Fibroblast of pulmonary artery (primary cell): ENCODE measurements around the gene TECTA.

Experiments
- DNase-seq: peaks from one replicate; pipeline ENCODE4 v3.0.0-alpha.2; 2010; ENCODE audit warnings: low read depth
- H3K4me3 ChIP-seq: replicated peaks from 2 replicates; pipeline ENCODE4 v1.5.1; 2011; ENCODE audit warnings: low read depth, mild to moderate bottlenecking, control low read depth, low read length, moderate library complexity
- TF ChIP-seq, protein P1 (sequence below): IDR thresholded peaks from 2 replicates; pipeline ENCODE4 v1.5.1; 2011; ENCODE audit warnings: mild to moderate bottlenecking, control low read depth, low read length, inconsistent platforms; ENCODE audit errors: missing control alignments

The TECTA gene

GRCh38 chr11:121138259-121138658, 37.2 kb downstream of the TECTA start:
- TF ChIP-seq, protein P1, sequence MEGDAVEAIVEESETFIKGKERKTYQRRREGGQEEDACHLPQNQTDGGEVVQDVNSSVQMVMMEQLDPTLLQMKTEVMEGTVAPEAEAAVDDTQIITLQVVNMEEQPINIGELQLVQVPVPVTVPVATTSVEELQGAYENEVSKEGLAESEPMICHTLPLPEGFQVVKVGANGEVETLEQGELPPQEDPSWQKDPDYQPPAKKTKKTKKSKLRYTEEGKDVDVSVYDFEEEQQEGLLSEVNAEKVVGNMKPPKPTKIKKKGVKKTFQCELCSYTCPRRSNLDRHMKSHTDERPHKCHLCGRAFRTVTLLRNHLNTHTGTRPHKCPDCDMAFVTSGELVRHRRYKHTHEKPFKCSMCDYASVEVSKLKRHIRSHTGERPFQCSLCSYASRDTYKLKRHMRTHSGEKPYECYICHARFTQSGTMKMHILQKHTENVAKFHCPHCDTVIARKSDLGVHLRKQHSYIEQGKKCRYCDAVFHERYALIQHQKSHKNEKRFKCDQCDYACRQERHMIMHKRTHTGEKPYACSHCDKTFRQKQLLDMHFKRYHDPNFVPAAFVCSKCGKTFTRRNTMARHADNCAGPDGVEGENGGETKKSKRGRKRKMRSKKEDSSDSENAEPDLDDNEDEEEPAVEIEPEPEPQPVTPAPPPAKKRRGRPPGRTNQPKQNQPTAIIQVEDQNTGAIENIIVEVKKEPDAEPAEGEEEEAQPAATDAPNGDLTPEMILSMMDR = no peak
- no peak overlapping the region for H3K4me3 ChIP-seq
- DNase-seq = no peak

DNA sequence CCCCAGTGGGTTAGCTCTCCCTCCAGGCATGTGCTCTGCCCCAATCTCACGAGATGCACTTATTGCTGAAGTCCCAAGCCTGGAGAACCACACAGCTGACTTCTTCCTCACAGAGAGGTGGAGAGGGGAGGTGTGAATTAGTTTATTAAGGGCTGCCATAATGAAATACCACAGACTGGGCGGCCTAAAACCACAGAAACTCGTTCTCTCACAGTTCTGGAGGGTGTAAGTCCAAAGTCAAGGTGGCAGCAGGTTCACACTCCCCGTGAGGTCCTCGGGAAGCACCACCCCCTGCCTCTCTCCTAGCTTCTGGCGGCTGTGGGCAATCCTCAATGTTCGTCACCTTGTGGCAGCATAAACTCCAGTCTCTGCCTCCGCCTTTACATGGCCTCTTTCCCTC, 39.3 kb downstream of the TECTA start:
- no peak for DNase-seq
- TF ChIP-seq, protein P1 = no peak
- H3K4me3 ChIP-seq = no peak overlapping the region

- DNase-seq = no peak
- no peak overlapping the region for H3K4me3 ChIP-seq
- TF ChIP-seq, protein P1 = no peak
These were observed 40.0 kb downstream of the TECTA start for GRCh38 chr11:121141066-121141465.

DNA sequence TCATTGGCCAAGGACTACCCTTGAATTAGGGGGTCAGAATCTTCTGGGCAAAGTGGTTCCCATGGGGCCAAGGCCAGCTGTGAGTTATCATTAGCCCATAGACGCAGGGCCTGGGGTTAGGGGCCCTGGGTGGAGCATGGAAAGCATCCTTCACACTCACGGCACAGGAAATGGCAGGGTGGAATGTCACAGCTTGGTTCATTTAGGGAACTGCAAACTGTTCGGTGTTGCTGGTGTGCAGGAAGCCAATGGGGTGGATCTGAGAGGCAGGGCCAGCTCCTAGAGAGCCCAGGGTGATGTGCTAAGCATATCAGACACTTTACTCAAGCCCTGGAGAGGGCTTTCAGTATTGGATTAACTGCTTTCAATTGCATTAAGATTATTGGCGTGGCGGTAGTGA, 42.9 kb downstream of the TECTA start:
- TF ChIP-seq, protein P1 = no peak
- no peak overlapping the region for H3K4me3 ChIP-seq
- DNase-seq = no peak

DNA sequence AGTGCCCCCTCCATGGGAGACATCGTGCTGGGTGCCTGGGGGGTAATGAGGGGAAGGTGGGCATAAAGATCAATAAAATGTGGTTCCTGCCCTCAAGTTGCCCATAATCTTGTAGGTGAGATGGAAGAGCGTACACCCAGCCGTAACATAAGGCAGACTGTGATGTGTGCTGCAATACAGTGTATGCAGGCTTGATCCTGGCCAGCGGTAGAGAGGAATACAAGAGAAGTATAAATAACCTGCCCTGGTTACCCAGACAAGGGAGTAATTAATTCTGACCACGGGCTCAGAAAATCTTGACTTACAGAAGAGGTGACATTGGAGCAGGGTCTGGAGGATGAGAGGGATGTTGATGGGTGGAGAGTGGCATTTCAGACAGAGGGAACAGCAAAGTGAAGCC, 43.7 kb downstream of the TECTA start:
- TF ChIP-seq, protein P1 = no peak
- no peak for DNase-seq

DNA sequence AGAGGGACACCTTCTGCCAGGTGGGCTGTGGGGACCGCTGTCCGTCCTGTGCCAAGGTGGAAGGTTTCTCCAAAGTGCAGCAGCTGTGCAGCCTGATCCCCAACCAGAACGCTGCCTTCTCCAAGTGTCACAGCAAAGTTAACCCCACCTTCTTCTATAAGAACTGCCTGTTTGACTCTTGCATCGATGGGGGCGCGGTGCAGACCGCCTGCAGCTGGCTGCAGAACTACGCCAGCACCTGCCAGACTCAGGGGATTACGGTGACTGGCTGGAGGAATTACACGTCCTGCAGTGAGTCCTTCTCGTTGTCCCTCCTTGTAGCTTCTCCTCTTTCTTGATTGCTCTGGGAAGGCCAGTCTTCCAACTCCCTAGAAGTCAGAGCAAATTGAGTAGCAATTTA, 44.8 kb downstream of the TECTA start:
- TF ChIP-seq, protein P1 = no peak
- DNase-seq = no peak
- no peak overlapping the region for H3K4me3 ChIP-seq

More for the DNA sequence above, 43.7 kb downstream of the TECTA start:
- H3K4me3 ChIP-seq = no peak overlapping the region

GRCh38 chr11:121149116-121149515, 48.1 kb downstream of the TECTA start:
- DNase-seq = no peak
- H3K4me3 ChIP-seq = no peak overlapping the region
- TF ChIP-seq, protein P1 = no peak
